ENCODE data around the gene LAMA2.

The LAMA2 gene

GRCh38 chr6:129181001-129181400, 298.1 kb downstream of the LAMA2 start:
- no peak for DNase-seq (ENCODE audit: low read depth in 2 of 2)

- DNase-seq (ENCODE audit: low read depth in 2 of 2), result no peak
These were observed 300.3 kb downstream of the LAMA2 start for GRCh38 chr6:129183187-129183591.

GRCh38 chr6:129183681-129184301, 300.9 kb downstream of the LAMA2 start:
- DNase-seq (ENCODE audit: low read depth in 2 of 2), result no peak

GRCh38 chr6:129184324-129184723, 301.4 kb downstream of the LAMA2 start:
- DNase-seq (ENCODE audit: low read depth in 2 of 2), result no peak

- DNase-seq (ENCODE audit: low read depth in 2 of 2), result no peak
These were observed 301.9 kb downstream of the LAMA2 start for GRCh38 chr6:129184808-129185366.

GRCh38 chr6:129186988-129187387, 304.1 kb downstream of the LAMA2 start:
- no peak for DNase-seq (ENCODE audit: low read depth in 2 of 2)

- no peak for DNase-seq (ENCODE audit: low read depth in 2 of 2)
These were observed 305.4 kb downstream of the LAMA2 start for GRCh38 chr6:129188306-129188705.

GRCh38 chr6:129188795-129189194, 305.9 kb downstream of the LAMA2 start:
- DNase-seq (ENCODE audit: low read depth in 2 of 2), result no peak

GRCh38 chr6:129189266-129189665, 306.3 kb downstream of the LAMA2 start:
- DNase-seq (ENCODE audit: low read depth in 2 of 2), result no peak

GRCh38 chr6:129191235-129191634, 308.3 kb downstream of the LAMA2 start:
- DNase-seq (ENCODE audit: low read depth in 2 of 2), result no peak

- no peak for DNase-seq (ENCODE audit: low read depth in 2 of 2)
These were observed 309.6 kb downstream of the LAMA2 start for GRCh38 chr6:129192458-129192989.

GRCh38 chr6:129194306-129194941, 311.5 kb downstream of the LAMA2 start:
- DNase-seq (ENCODE audit: low read depth in 2 of 2), result no peak

- no peak for DNase-seq (ENCODE audit: low read depth in 2 of 2)
These were observed 312.2 kb downstream of the LAMA2 start for GRCh38 chr6:129195161-129195560.

GRCh38 chr6:129195643-129196042, 312.7 kb downstream of the LAMA2 start:
- DNase-seq (ENCODE audit: low read depth in 2 of 2), result no peak

- no peak for DNase-seq (ENCODE audit: low read depth in 2 of 2)
These were observed 314.2 kb downstream of the LAMA2 start for GRCh38 chr6:129197154-129197553.

GRCh38 chr6:129200151-129200550, 317.2 kb downstream of the LAMA2 start:
- no peak for DNase-seq (ENCODE audit: low read depth in 2 of 2)

- no peak for DNase-seq (ENCODE audit: low read depth in 2 of 2)
These were observed 320.4 kb downstream of the LAMA2 start for GRCh38 chr6:129203190-129203900.

- DNase-seq (ENCODE audit: low read depth in 2 of 2), result no peak
These were observed 323.9 kb downstream of the LAMA2 start for GRCh38 chr6:129206821-129207220.

- no peak for DNase-seq (ENCODE audit: low read depth in 2 of 2)
These were observed 324.9 kb downstream of the LAMA2 start for GRCh38 chr6:129207832-129208231.

- DNase-seq (ENCODE audit: low read depth in 2 of 2), result no peak
These were observed 325.6 kb downstream of the LAMA2 start for GRCh38 chr6:129208415-129209034.

GRCh38 chr6:129209355-129209754, 326.4 kb downstream of the LAMA2 start:
- no peak for DNase-seq (ENCODE audit: low read depth in 2 of 2)

- DNase-seq (ENCODE audit: low read depth in 2 of 2), result no peak
These were observed 327.7 kb downstream of the LAMA2 start for GRCh38 chr6:129210684-129211083.

Data from stimulated activated CD4-positive, alpha-beta T cell treated with anti-CD3 and anti-CD28 coated beads, Interleukin-15, amount 100 ng/mL, for 48 hours (primary cell).